ENCODE results near the gene SASH1.

GRCh38 chr6:148577687-148578488 lies 235.2 kb downstream of the SASH1 start:
- TF ChIP-seq POLR2AphosphoS5 (IDR thresholded peaks at IDR 0.05; ENCODE audit: low read depth, low read length) (no peak), POLR2A (IDR thresholded peaks at IDR 0.05; ENCODE audit: low read depth, low read length) (no peak), TAF1 (IDR thresholded peaks at IDR 0.05; ENCODE audit: borderline replicate concordance, low read depth, low read length) (no peak)
